Adipocyte (in vitro differentiated cells): ENCODE results near the gene BIRC3.
A peak's percentile ranks its signal among the peaks of the same experiment; 100 is the strongest.

Source experiments
- DNase-seq: peaks from one replicate; pipeline ENCODE4 v3.0.0-alpha.2; 2015; ENCODE audit warnings: low read depth
- H3K27me3 ChIP-seq: replicated peaks from 2 replicates; pipeline ENCODE4 v1.7.0; 2013; ENCODE audit warnings: mild to moderate bottlenecking, low read length, moderate library complexity; ENCODE audit not compliant: control insufficient read depth, insufficient read depth
- H3K36me3 ChIP-seq: 2 replicates; pipeline ENCODE4 v1.7.0; 2013; ENCODE audit warnings: low read length, mild to moderate bottlenecking, moderate library complexity; ENCODE audit not compliant: control insufficient read depth, insufficient read depth, severe bottlenecking
- H3K4me1 ChIP-seq: 2 replicates; pipeline ENCODE4 v1.7.0; 2013; ENCODE audit warnings: mild to moderate bottlenecking, low read length, moderate library complexity; ENCODE audit not compliant: control insufficient read depth, insufficient read depth
- H3K4me3 ChIP-seq: 2 replicates; pipeline ENCODE4 v1.7.0; 2013; ENCODE audit warnings: mild to moderate bottlenecking, low read length, moderate library complexity
- H3K9ac ChIP-seq: 2 replicates; pipeline ENCODE4 v1.7.0; 2013; ENCODE audit warnings: mild to moderate bottlenecking, low read length, moderate library complexity
- H3K9me3 ChIP-seq: 2 replicates; pipeline ENCODE4 v1.7.0; 2013; ENCODE audit warnings: mild to moderate bottlenecking, low read length, moderate library complexity; ENCODE audit not compliant: control insufficient read depth

The BIRC3 gene

DNA sequence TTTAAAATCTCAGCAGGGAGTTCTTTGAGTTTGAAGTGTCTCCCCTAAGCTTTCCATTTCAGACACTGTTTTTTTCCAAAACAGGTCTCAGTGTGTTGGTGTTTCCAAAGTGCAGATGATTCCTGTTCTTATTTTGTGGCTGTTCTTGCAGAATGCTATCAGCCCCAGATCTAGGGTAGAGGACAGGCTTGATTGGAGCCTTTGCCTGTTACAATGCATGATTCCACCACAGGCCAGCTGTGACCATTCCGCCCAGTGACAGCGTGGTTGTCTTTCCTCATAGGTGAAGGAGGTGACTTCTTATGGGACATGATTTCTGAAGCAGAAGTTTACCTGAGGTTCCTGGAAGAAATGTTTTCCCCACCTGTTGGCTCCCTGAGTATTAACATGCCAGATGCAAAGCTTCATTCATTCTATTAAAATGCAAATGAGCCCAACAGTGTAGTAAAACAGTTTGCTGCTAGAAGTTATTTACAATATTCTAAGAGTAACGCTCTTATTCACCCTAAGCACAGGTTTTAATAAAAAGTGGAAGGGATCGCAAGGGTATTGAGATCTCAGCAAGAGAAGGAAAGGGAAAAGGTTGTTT lies 36.9 kb upstream of the BIRC3 start:
- Histone ChIP-seq H3K9me3 (no peaks in the 10 kb centered on the region), H3K4me3 (peak overlapping the region; percentile 67), H3K27me3 (no peaks in the 10 kb centered on the region), H3K36me3 (no peaks in the 10 kb centered on the region), H3K4me1 (peaks cover 47% of the 10 kb centered on the region), H3K9ac (peak overlapping the region; percentile 51)
- DNase-seq, result no peak

DNA sequence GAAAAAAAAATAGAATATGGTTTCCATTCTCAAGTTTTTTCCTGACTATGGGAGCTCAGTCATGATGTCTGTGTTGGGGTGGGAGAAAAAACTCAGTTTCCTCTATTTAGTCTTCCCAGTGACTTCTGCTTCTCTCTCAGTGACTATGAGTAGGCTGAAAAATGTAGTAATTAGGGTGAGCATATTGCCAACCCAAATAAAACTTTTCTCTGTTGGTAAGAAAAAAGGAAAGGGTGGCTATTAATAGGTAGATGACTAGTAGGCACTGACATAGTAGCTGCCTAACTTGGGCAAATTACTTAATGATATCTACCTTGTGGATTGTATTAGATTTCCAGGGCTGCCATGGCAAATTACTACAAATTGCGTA lies 34.2 kb upstream of the BIRC3 start:
- Histone ChIP-seq H3K9me3 (no peaks in the 10 kb centered on the region), H3K9ac (no peak overlapping the region), H3K4me3 (no peak overlapping the region), H3K27me3 (no peaks in the 10 kb centered on the region), H3K36me3 (no peaks in the 10 kb centered on the region), H3K4me1 (peaks cover 29% of the 10 kb centered on the region)
- DNase-seq, result peak; percentile 15

DNA sequence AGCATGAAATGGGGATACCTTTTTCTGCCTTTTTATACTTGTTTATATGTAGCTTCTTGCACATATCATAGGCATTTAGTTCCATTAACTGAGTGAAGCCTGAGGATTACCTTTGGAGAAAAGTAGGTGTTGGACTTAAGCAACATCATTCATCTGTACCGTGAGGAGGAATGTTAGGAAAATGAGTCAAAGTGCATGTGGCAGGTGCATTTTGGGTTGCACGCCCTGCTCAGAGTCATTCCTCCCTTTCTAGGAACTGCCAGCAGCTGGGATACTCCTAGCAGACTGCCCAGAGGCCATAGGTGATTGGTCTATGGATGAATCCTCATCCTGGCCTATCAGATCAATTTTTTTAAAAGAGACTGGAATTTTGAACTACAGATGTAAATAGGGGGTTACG lies 33.3 kb upstream of the BIRC3 start:
- no peak for DNase-seq
- H3K4me3 ChIP-seq, result no peak overlapping the region
- H3K9me3 ChIP-seq, result no peaks in the 10 kb centered on the region
- no peaks in the 10 kb centered on the region for H3K36me3 ChIP-seq
- no peak overlapping the region for H3K9ac ChIP-seq
- H3K4me1 ChIP-seq, result peaks cover 28% of the 10 kb centered on the region
- H3K27me3 ChIP-seq, result no peaks in the 10 kb centered on the region

DNA sequence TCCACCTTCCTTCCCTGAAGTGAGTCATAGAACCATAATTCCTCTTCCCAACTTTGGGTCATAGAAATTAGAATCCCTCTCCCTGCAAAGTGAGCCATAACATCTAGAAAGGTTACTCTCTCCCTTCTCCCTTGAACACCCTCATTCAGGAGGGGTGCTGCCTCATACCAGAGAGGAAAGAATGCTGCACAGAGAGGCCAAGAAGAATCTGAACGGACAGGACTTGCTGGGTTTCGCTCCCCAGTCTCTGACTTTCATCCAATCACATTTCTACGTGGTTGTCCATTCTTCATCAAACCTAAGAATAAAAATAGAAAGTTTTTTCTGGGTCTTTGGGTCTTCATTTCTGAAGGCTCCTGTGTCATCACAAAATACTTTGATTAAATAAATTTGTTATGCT lies 31.0 kb upstream of the BIRC3 start:
- H3K4me1 ChIP-seq, result peaks cover 25% of the 10 kb centered on the region
- no peak overlapping the region for H3K9ac ChIP-seq
- DNase-seq, result no peak
- H3K27me3 ChIP-seq, result no peaks in the 10 kb centered on the region
- no peaks in the 10 kb centered on the region for H3K36me3 ChIP-seq
- H3K4me3 ChIP-seq, result no peak overlapping the region
- H3K9me3 ChIP-seq, result no peaks in the 10 kb centered on the region

GRCh38 chr11:102287964-102288724 lies 29.1 kb upstream of the BIRC3 start:
- peaks cover 21% of the 10 kb centered on the region for H3K4me1 ChIP-seq
- no peaks in the 10 kb centered on the region for H3K36me3 ChIP-seq
- peak; percentile 94 for DNase-seq
- H3K4me3 ChIP-seq, result peak overlapping the region; percentile 54
- H3K9ac ChIP-seq, result peak overlapping the region; percentile 48
- no peaks in the 10 kb centered on the region for H3K9me3 ChIP-seq
- no peaks in the 10 kb centered on the region for H3K27me3 ChIP-seq

DNA sequence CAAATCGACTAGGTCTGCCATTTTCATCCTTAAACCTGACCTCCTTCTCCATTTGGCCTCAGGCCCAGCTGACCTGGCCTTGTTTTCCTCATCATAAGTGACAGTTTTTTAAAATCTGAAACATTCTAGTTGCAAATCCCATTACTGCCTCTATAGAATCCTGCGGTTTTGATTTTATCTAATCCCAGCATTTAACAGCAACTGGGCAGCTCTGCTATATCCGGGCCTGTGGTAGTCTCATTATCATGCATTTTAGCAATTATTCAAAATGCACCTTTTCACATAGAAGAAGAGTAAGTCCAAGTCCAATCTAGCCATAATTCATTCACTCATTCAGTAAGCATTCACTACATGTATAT lies 28.6 kb upstream of the BIRC3 start:
- peaks cover 15% of the 10 kb centered on the region for H3K4me1 ChIP-seq
- peak; percentile 18 for DNase-seq
- H3K4me3 ChIP-seq, result no peak overlapping the region
- H3K36me3 ChIP-seq, result no peaks in the 10 kb centered on the region
- no peak overlapping the region for H3K9ac ChIP-seq
- no peaks in the 10 kb centered on the region for H3K27me3 ChIP-seq
- H3K9me3 ChIP-seq, result no peaks in the 10 kb centered on the region

DNA sequence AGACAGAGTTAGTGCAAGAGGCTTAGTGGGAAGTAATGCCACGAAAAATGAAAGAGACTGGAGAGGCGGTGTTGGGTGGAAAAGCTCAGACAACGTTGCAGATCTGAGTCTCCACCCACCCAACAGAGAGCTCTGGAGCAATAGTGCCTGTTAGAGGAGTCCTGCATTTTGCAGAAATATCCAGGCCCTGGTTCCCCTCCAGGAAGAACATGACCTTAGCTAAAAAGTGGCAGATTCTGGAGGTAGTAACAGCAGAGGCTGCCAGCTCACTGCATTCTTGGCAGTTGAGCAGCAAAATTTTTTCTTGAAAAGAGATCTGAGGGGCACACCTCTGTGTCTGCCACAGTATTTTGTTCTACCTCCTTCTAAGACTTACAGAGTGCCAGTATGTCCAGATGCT lies 27.7 kb upstream of the BIRC3 start:
- Histone ChIP-seq H3K4me3 (peak overlapping the region; percentile 31), H3K4me1 (peaks cover 20% of the 10 kb centered on the region), H3K9me3 (no peaks in the 10 kb centered on the region), H3K9ac (peak overlapping the region; percentile 24), H3K36me3 (no peaks in the 10 kb centered on the region), H3K27me3 (no peaks in the 10 kb centered on the region)
- peak; percentile 76 for DNase-seq

GRCh38 chr11:102291831-102292230 lies 25.5 kb upstream of the BIRC3 start:
- H3K4me3 ChIP-seq, result no peak overlapping the region
- no peak for DNase-seq
- no peak overlapping the region for H3K9ac ChIP-seq
- peaks cover 20% of the 10 kb centered on the region for H3K4me1 ChIP-seq
- H3K27me3 ChIP-seq, result no peaks in the 10 kb centered on the region
- no peaks in the 10 kb centered on the region for H3K9me3 ChIP-seq
- H3K36me3 ChIP-seq, result no peaks in the 10 kb centered on the region

GRCh38 chr11:102292933-102293332 lies 24.4 kb upstream of the BIRC3 start:
- Histone ChIP-seq H3K9me3 (no peaks in the 10 kb centered on the region), H3K4me1 (peaks cover 20% of the 10 kb centered on the region), H3K4me3 (no peak overlapping the region), H3K27me3 (no peaks in the 10 kb centered on the region), H3K36me3 (no peaks in the 10 kb centered on the region), H3K9ac (no peak overlapping the region)
- DNase-seq, result no peak

DNA sequence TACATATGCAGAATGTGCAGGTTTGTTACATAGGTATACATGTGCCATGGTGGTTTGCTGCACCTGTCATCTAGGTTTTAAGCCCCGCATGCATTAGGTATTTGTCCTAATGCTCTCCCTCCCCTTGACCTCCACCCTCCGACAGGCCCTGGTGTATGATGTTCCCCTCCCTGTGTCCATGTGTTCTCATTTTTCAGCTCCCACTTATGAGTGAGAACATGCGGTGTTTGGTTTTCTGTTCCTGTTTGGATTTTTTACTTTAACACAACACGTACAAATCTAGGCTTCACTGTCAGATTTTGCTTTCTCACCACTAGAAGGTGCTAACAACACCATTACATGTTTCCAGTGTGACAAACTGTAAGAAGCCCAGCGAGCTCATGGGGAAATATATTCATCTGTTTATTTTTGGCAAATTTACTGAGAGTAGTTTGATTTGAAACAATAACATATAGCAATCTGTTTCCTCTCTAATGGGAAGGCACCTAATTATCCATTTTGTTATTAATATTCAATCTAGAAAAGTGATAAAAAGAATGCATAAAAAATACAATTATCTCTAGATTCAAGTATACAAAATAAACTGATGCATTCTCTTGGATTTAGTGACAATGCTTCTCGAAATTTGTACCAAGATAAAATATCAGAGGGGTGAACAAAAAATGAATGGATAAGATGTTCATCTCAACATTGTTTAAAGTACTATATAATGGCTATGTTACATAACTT lies 23.2 kb upstream of the BIRC3 start:
- peaks cover 18% of the 10 kb centered on the region for H3K4me1 ChIP-seq
- peak; percentile 68 for DNase-seq
- no peak overlapping the region for H3K9ac ChIP-seq
- H3K36me3 ChIP-seq, result no peaks in the 10 kb centered on the region
- H3K27me3 ChIP-seq, result no peaks in the 10 kb centered on the region
- no peak overlapping the region for H3K4me3 ChIP-seq
- no peaks in the 10 kb centered on the region for H3K9me3 ChIP-seq

- no peak for DNase-seq
- Histone ChIP-seq H3K36me3 (no peaks in the 10 kb centered on the region), H3K27me3 (no peaks in the 10 kb centered on the region), H3K4me1 (peaks cover 8% of the 10 kb centered on the region), H3K9ac (no peak overlapping the region), H3K9me3 (no peaks in the 10 kb centered on the region), H3K4me3 (no peak overlapping the region)
Observed at GRCh38 chr11:102295045-102295444, 22.2 kb upstream of the BIRC3 start.
